Measurements from ENCODE around the gene NFATC1.

- TF ChIP-seq ZC3H10 (CRISPR knock-in tag; IDR thresholded peaks at IDR 0.05) (no peak), PATZ1 (CRISPR knock-in tag; IDR thresholded peaks at IDR 0.05; ENCODE audit: borderline replicate concordance) (no peak), SNAI2 (CRISPR knock-in tag; IDR thresholded peaks at IDR 0.05) (no peak), ZFP30 (CRISPR knock-in tag; IDR thresholded peaks at IDR 0.05) (no peak), RARB (CRISPR knock-in tag; IDR thresholded peaks at IDR 0.05) (no peak)
Measured at GRCh38 chr18:79413025-79413424, 17.3 kb downstream of the NFATC1 start.
